Subcutaneous abdominal adipose tissue (tissue), 5 donors: ENCODE data around the gene TIE1.

Experiments
- H3K27ac ChIP-seq: one replicate; pipeline ENCODE4 v1.7.0; 2013; ENCODE audit warnings: low read depth, mild to moderate bottlenecking, inconsistent platforms, low read length, moderate library complexity
- H3K27me3 ChIP-seq, 5 donors: one replicate each; pipeline ENCODE4 v1.7.0; 2013; ENCODE audit warnings: low read length in 5 of 5, inconsistent platforms in 1 of 5; ENCODE audit not compliant: control insufficient read depth in 5 of 5, insufficient read depth in 4 of 5
- H3K36me3 ChIP-seq, 5 donors: one replicate each; pipeline ENCODE4 v1.7.0; 2013; ENCODE audit warnings: low read length in 5 of 5; ENCODE audit not compliant: control insufficient read depth in 5 of 5, insufficient read depth in 5 of 5
- H3K4me1 ChIP-seq, 5 donors: one replicate each; pipeline ENCODE4 v1.7.0; 2013; ENCODE audit warnings: low read length in 5 of 5, mild to moderate bottlenecking in 3 of 5, moderate library complexity in 1 of 5; ENCODE audit not compliant: control insufficient read depth in 5 of 5, insufficient read depth in 5 of 5
- H3K4me3 ChIP-seq, 5 donors: one replicate each; pipeline ENCODE4 v1.7.0; 2013; ENCODE audit warnings: low read length in 5 of 5, low read depth in 1 of 5
- H3K9ac ChIP-seq, 5 donors: one replicate each; pipeline ENCODE4 v1.7.0; 2013; ENCODE audit warnings: low read length in 5 of 5, mild to moderate bottlenecking in 4 of 5, moderate library complexity in 3 of 5
- H3K9me3 ChIP-seq, 5 donors: one replicate each; pipeline ENCODE4 v1.7.0; 2013; ENCODE audit warnings: low read length in 5 of 5; ENCODE audit not compliant: control insufficient read depth in 5 of 5
- donor health status: healthy.
- donor health status: healthy.
- donor health status: healthy.
- donor health status: healthy.
- donor health status: healthy.

TIE1 gene

GRCh38 chr1:43303471-43304313, 2.9 kb downstream of the TIE1 start:
- peak overlapping the region; percentile 10 to 69 (median 58) for H3K4me3 ChIP-seq
- H3K27ac ChIP-seq, result peak overlapping the region; percentile 35
- peaks cover 0 to 26% (median 16%) of the 10 kb centered on the region in 5 donors for H3K36me3 ChIP-seq
- no peaks in the 10 kb centered on the region for H3K27me3 ChIP-seq
- H3K9me3 ChIP-seq, result no peaks in the 10 kb centered on the region
- H3K4me1 ChIP-seq, result peaks cover 10 to 64% (median 43%) of the 10 kb centered on the region in 5 donors
- peak overlapping the region in 2 of 5 donors; percentile 34 to 50 for H3K9ac ChIP-seq

- Histone ChIP-seq H3K27me3 (no peaks in the 10 kb centered on the region), H3K4me1 (peaks cover 10 to 60% (median 43%) of the 10 kb centered on the region in 5 donors), H3K9ac (peak overlapping the region in 3 of 5 donors; percentile 2 to 50 (median 34)), H3K27ac (peak overlapping the region; percentile 35), H3K4me3 (peak overlapping the region; percentile 12 to 63 (median 58)), H3K9me3 (no peaks in the 10 kb centered on the region), H3K36me3 (peaks cover 0 to 31% (median 22%) of the 10 kb centered on the region in 5 donors)
Observed at GRCh38 chr1:43304314-43304681, 3.5 kb downstream of the TIE1 start.

- peak overlapping the region in 2 of 5 donors; percentile 2 to 50 for H3K9ac ChIP-seq
- H3K4me1 ChIP-seq, result peaks cover 7 to 55% (median 40%) of the 10 kb centered on the region in 5 donors
- no peaks in the 10 kb centered on the region for H3K27me3 ChIP-seq
- peak overlapping the region in 4 of 5 donors; percentile 33 to 63 (median 58) for H3K4me3 ChIP-seq
- no peaks in the 10 kb centered on the region for H3K9me3 ChIP-seq
- H3K36me3 ChIP-seq, result peaks cover 0 to 36% (median 27%) of the 10 kb centered on the region in 5 donors
- H3K27ac ChIP-seq, result no peak overlapping the region
Observed at GRCh38 chr1:43304771-43305300, 4.1 kb downstream of the TIE1 start.

- H3K27ac ChIP-seq, result no peak overlapping the region
- H3K9me3 ChIP-seq, result no peaks in the 10 kb centered on the region
- no peak overlapping the region for H3K4me3 ChIP-seq
- no peaks in the 10 kb centered on the region for H3K27me3 ChIP-seq
- peaks cover 0 to 40% (median 31%) of the 10 kb centered on the region in 5 donors for H3K36me3 ChIP-seq
- H3K9ac ChIP-seq, result peak overlapping the region in 1 of 5 donors; percentile 11
- peaks cover 5 to 50% (median 36%) of the 10 kb centered on the region in 5 donors for H3K4me1 ChIP-seq
Observed at GRCh38 chr1:43305461-43305860, 4.7 kb downstream of the TIE1 start.

GRCh38 chr1:43305926-43306687, 5.3 kb downstream of the TIE1 start:
- Histone ChIP-seq H3K9ac (no peak overlapping the region), H3K27me3 (no peaks in the 10 kb centered on the region), H3K4me1 (peaks cover 5 to 50% (median 37%) of the 10 kb centered on the region in 5 donors), H3K9me3 (no peaks in the 10 kb centered on the region), H3K36me3 (peaks cover 0 to 42% (median 37%) of the 10 kb centered on the region in 5 donors), H3K4me3 (no peak overlapping the region), H3K27ac (no peak overlapping the region)

- Histone ChIP-seq H3K27me3 (no peaks in the 10 kb centered on the region), H3K4me1 (peaks cover 5 to 57% (median 44%) of the 10 kb centered on the region in 5 donors), H3K9me3 (no peaks in the 10 kb centered on the region), H3K27ac (no peak overlapping the region), H3K9ac (no peak overlapping the region), H3K4me3 (no peak overlapping the region), H3K36me3 (peaks cover 0 to 47% (median 44%) of the 10 kb centered on the region in 5 donors)
Observed at GRCh38 chr1:43306688-43307457, 6.1 kb downstream of the TIE1 start.

- Histone ChIP-seq H3K9ac (no peak overlapping the region), H3K4me1 (peaks cover 4 to 58% (median 42%) of the 10 kb centered on the region in 5 donors), H3K27me3 (no peaks in the 10 kb centered on the region), H3K27ac (no peak overlapping the region), H3K4me3 (no peak overlapping the region), H3K9me3 (no peaks in the 10 kb centered on the region), H3K36me3 (peaks cover 0 to 55% (median 51%) of the 10 kb centered on the region in 5 donors)
Observed at GRCh38 chr1:43307458-43308158, 6.8 kb downstream of the TIE1 start.

GRCh38 chr1:43308635-43309404, 8.0 kb downstream of the TIE1 start:
- peaks cover 0 to 67% (median 63%) of the 10 kb centered on the region in 5 donors for H3K36me3 ChIP-seq
- H3K4me3 ChIP-seq, result no peak overlapping the region

More at GRCh38 chr1:43308635-43309404, 8.0 kb downstream of the TIE1 start:
- H3K4me1 ChIP-seq, result peaks cover 5 to 56% (median 37%) of the 10 kb centered on the region in 5 donors
- H3K9me3 ChIP-seq, result no peaks in the 10 kb centered on the region
- H3K27me3 ChIP-seq, result no peaks in the 10 kb centered on the region
- no peak overlapping the region for H3K9ac ChIP-seq
- H3K27ac ChIP-seq, result no peak overlapping the region
